SK-N-DZ (cell line): ENCODE results near the gene DNAJB6.
"Not testable (repeated sequence)": the region's sequence is repeated elsewhere in the genome, so short reads cannot be mapped to it uniquely, and the experiment has no call there.

Experiments used
- DNase-seq: peaks from one replicate; pipeline ENCODE4 v3.0.0-alpha.2; 2015; ENCODE audit warnings: low spot score

Gene DNAJB6

DNA sequence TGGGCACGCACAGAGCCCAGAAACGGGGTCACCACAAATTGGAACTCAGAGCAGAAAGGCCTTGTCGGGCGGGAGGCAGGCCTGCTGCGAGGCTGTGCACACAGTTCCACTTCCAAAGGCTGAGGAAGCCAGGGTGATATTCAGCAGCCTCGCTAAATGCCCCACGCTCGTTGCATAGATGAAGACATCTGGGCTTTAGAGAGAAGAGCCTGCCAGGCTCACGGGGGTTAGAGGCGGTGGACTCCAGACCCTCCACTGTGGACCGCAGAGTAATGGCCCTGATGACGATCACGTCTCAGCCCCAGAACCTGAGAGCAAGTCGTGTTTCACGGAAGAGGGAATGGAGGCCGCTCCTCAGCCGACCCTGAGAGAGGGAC lies 104.2 kb downstream of the DNAJB6 start:
- DNase-seq: no peak

GRCh38 chr7:157442456-157442855 lies 105.7 kb downstream of the DNAJB6 start:
- DNase-seq: no peak

DNA sequence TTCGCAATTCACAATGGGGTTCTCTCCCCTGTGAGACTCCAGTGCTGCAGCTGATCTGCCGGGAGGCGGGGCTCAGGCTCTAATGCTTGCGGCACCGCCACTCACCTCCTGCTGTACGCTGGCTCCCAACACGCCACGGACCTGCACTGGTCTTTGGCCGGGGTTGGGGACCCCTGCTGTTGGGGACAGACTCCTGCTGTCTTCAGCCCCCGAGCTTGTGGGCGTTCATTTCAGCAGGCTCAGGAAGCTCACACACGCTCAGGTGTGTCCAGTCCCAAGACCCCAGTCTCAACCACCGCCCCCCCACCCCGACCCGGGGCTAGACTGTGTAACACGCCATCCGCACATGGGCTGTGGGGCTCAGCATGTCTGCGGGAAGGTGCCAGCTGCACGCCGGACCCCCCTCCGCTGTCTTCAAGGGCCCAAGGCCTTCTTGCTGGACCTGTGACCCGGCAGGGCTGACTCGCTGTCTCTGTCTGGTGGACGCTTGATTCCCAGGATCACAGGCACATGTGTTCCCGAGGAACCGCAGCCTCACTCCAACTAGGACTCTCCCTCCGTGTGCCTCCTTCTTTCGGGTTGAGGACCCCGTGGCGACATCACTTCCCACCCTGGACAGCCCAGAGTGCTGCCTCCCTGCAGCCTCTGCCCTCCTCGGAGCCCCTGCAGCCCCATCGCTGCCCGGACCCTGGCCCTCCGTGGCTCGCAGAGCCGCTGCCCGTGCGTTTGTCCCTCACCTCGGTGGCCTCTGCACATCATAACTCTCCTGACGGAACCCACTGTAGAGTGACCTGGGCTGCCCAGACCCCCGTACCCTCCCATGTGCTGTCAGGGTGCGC lies 106.4 kb downstream of the DNAJB6 start:
- no peak for DNase-seq

GRCh38 chr7:157444011-157444842 lies 107.4 kb downstream of the DNAJB6 start:
- no peak for DNase-seq

GRCh38 chr7:157444843-157445135 lies 108.0 kb downstream of the DNAJB6 start:
- no peak for DNase-seq

GRCh38 chr7:157445246-157445955 lies 108.6 kb downstream of the DNAJB6 start:
- DNase-seq: no peak

DNA sequence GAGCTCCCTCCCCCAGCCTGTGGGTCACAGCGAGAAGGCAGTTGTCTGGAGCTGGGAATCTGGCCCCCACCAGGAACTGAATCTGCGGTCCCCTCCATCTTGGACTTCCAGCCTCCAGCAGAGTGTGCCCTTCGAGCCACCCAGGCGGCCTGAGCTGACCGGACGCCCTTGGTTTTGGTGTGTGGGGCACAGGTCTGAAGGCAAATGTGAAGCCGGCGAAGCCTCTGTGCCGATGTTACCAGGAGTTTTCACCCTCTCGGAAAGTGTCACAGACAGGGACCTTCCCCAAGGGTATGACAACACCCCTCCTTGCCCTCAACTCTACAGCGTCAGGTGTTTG lies 109.1 kb downstream of the DNAJB6 start:
- no peak for DNase-seq

- no peak for DNase-seq
Measured at GRCh38 chr7:157446322-157446721, 109.5 kb downstream of the DNAJB6 start.

DNA sequence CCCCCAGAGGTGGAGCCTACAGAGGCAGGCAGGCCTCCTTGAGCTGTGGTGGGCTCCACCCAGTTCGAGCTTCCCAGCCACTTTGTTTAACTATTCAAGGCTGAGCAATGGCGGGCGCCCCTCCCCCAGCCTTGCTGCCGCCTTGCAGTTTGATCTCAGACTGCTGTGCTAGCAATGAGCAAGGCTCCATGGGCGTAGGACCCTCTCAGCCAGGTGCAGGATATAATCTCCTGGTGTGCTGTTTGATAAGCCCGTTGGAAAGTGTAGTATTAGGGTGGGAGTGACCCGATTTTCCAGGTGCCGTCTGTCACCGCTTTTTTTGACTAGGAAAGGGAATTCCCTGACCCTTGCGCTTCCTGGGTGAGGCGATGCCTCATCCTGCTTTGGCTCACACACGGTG lies 117.2 kb downstream of the DNAJB6 start:
- not testable (repeated sequence) for DNase-seq

- no peak for DNase-seq
Measured at GRCh38 chr7:157457355-157458253, 120.8 kb downstream of the DNAJB6 start.

GRCh38 chr7:157458254-157458633 lies 121.4 kb downstream of the DNAJB6 start:
- DNase-seq: no peak

DNA sequence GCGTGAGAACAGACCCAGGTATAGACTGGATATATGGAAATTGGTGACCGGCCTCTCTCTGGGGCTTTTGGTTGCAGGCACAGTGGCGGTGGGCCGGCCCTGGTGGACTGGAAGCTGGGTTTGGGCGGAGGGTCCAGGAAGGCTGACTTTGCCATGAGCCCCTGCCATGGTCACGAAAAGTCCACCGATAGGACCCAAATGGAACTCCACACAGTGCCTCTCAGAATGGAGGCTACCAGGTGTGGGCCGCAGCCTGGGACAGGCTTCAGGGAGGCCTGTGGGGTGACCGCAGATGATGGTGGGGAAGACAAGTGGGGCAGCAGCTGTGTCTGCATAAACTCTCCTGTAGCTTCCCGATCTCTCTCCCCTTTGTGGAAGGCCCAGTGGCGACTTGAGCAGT lies 123.2 kb downstream of the DNAJB6 start:
- DNase-seq: no peak

DNA sequence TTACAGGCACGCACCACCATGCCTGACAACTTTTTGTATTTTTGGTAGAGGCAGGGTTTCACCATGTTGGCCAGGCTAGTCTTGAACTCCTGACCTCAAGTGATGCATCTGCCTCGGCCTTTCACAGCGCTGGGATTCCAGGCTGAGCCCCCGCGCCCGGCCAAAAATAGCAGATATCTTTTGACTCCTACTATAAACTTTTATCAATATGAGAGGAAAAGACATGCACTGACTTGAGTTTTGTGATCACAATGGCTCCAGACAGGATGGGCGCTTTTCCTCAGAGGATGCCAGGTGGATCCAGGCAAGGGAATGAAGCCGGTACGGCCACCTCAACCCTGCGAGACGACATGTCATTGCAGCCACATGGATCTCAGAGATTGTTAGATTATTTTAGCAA lies 123.9 kb downstream of the DNAJB6 start:
- no peak for DNase-seq

DNA sequence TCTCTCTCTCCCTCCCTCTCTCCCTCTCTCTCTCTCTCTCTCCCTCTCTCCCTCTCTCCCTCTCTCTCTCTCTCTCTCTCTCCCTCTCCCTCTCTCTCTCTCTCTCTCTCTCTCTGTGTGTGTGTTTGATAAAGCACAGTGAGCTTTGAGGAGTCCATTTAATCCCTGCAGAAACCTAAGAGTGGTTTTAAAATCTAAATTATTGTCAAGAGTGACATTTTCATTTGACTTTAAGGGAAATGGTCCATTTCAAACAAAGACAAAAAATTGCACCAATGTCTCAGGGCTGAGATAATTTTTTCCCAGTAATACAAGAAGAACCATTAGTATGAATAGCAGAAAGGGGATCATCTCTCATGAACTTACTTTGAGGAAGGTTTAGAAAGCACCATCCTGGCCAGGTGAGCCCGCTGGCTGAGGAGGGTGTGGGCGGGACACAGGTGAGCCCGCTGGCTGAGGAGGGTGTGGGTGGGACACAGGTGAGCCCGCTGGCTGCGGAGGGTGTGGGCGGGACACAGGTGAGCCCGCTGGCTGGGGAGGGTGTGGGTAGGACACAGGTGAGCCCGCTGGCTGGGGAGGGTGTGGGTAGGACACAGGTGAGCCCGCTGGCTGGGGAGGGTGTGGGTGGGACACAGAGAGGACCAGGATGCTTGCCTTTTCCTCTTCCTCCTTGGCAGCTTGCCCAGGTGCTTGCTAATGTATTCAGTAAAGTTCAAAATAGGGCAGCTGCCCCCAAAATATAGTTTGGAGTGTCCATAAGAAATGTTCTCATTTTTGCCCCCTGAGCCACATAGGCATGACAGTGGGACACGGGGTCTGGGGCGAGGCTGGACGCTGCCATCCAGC lies 125.0 kb downstream of the DNAJB6 start:
- DNase-seq: no peak

DNA sequence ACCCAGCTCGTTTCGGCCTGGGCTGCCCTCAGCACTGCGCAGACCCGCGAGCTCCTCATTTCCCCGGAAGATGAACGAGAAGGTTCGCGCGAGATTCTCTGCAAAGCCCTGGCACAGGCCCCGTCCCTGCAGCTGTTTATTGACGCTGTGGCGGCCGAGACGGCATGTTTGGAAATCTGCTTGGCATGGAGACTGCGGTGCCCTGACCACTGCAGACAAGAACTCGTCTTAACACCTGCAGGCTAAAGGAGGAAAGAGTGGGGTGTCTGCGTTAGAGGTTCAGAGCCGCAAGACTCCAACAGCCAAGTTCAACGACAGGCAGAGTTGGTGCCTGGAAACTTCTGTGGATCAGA lies 125.6 kb downstream of the DNAJB6 start:
- no peak for DNase-seq

GRCh38 chr7:157462840-157463239 lies 126.0 kb downstream of the DNAJB6 start:
- DNase-seq: no peak

GRCh38 chr7:157463245-157463644 lies 126.4 kb downstream of the DNAJB6 start:
- no peak for DNase-seq

- DNase-seq: peak; percentile 64
Measured at GRCh38 chr7:157464111-157464970, 127.5 kb downstream of the DNAJB6 start.

DNA sequence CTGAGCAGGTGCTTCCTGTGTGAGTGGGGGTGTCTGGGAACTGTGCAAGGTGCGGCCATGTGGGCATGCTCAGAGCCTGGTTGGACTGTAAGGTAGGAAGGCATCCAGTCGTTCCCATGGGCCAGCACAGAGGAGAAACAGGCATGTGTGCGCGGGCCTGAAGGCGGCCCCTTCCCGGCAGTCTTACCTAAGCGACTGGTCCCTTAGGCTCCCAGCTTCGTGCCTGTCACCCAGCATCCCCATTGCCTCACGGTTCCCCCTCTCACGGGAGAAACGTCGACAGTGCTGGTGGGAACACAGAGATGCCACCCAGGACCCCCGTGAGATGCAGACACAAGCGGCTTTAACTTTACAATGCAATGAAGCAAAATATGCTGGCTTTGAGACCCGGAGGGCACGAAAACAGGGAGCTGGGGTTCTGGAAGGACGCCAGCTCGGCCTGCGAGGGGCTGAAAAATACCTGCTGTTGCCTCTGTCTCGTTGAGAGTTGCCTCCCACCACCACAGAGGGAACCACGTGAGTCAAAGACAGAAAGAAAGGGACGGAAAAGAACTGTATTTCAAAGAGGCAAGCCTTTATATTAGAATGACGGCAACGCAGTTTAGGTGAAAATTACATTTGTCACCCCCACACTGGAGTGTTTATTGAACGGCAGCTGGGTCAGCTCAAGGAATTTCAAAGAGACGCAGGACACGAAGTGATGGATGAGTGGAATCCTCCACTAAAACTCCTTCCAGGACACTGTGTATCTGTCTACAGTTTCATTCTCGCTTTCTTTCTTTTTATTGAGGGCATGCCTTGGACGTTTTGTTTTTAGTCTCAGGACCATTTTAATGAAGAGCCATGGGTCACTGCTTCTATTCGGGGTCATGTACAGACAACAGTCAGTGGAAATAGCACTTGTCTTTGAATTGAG lies 128.4 kb downstream of the DNAJB6 start:
- no peak for DNase-seq
